ENCODE measurements around the gene HPX. TPM values are rescaled to one million over a fixed set of nuclear protein-coding genes. Genes with fewer than 3 reads are reported as not detected.

Gene HPX
- total and polyA plus RNA-seq, 3 donors from 2014 or later: 2.7 to 4.2 (median 3.1) TPM

DNA sequence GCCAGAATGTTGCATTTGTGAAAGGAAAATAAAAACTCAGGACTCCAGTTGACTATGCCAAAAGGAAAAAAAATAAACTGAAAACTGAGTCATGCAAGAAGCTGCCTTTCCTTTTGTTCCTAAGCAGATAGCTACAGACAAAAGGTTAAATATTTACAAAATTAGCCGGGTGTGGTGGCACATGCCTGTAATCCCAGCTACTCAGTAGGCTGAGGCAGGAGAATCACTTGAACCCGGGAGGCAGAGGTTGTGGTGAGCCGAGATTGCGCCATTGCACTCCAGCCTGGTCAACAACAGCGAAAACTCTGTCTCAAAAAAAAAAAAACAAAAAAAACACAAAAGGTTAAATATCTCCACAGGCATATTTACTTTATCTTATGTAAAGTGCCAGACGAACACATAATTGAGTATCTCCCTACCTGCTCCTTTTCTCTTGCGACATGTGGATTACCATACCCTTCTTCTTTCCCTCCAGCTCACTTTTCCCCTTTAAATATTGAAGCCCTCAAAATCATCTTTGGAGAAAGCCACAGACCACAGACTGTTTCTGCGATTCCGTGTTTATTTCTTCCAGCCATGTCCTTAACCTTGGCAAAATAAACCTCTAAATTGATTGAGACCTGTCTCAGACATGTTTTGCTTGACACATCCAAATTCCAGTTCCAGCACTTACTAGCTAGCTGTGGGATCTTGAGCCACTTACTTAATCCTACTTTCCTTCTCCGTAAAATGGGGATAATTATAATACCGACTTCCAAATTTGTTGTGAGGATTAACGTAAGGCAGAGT is 52.8 kb downstream of the HPX start:
- no peak overlapping the region for H3K4me3 ChIP-seq
- H3K27me3 ChIP-seq: no peaks in the 10 kb centered on the region
- TF ChIP-seq POLR2A (IDR thresholded peaks at IDR 0.05): no peak
- TF ChIP-seq, protein P1, sequence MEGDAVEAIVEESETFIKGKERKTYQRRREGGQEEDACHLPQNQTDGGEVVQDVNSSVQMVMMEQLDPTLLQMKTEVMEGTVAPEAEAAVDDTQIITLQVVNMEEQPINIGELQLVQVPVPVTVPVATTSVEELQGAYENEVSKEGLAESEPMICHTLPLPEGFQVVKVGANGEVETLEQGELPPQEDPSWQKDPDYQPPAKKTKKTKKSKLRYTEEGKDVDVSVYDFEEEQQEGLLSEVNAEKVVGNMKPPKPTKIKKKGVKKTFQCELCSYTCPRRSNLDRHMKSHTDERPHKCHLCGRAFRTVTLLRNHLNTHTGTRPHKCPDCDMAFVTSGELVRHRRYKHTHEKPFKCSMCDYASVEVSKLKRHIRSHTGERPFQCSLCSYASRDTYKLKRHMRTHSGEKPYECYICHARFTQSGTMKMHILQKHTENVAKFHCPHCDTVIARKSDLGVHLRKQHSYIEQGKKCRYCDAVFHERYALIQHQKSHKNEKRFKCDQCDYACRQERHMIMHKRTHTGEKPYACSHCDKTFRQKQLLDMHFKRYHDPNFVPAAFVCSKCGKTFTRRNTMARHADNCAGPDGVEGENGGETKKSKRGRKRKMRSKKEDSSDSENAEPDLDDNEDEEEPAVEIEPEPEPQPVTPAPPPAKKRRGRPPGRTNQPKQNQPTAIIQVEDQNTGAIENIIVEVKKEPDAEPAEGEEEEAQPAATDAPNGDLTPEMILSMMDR (IDR thresholded peaks at IDR 0.05): no peak
- DNase-seq: no peak
- H3K9me3 ChIP-seq: no peaks in the 10 kb centered on the region
- H3K4me1 ChIP-seq: peaks cover 11% of the 10 kb centered on the region
- intact Hi-C loops (cut with DNase I; ENCODE audit: low total_unique reads): no loop called here
- no peaks in the 10 kb centered on the region for H3K36me3 ChIP-seq (ENCODE audit: low read depth, missing control alignments)
- H3K27ac ChIP-seq: no peak overlapping the region
- WGBS, 2 donors: 73 to 74% methylated on average over 12 of the region's 12 CpGs

DNA sequence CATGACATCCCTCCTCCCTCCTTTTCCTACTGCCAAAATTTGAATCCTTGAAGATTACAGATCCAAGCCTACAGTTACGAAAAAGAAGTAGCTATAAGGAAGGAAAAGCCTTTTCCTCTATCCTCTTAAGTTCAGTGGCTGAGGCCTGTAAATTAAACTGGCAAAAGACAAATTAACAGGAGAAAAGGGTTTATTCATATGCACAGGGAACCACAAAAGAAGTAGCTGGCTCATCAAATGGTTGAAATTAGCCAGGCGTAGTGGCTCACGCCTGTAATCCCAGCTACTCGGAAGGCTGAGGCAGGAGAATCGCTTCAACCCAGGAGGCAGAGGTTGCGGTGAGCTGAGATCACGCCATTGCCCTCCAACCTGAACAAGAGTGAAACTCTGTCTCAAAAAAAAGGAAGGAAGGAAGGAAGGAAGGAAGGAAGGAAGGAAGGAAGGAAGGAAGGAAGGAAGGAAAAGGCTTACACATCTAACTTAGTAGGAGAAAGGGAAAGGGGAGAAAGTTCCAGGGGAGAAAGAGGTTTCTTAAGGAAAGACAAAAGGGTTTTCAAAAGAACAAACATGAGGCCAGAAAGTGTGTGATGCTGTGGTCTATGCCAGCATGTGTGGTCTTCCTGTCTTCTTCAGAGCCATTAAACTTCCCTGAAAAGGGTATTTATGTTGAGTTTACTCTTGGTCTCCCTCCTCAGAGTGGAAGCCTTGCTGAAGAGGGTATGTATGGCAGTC is 55.6 kb downstream of the HPX start:
- 89 to 92% methylated on average over 7 of the region's 7 CpGs for WGBS, 2 donors
- Histone ChIP-seq H3K4me1 (peaks cover 7% of the 10 kb centered on the region), H3K27me3 (no peaks in the 10 kb centered on the region), H3K36me3 (ENCODE audit: low read depth, missing control alignments) (no peaks in the 10 kb centered on the region), H3K9me3 (no peaks in the 10 kb centered on the region), H3K27ac (no peak overlapping the region), H3K4me3 (no peak overlapping the region)
- TF ChIP-seq POLR2A (IDR thresholded peaks at IDR 0.05): no peak
- TF ChIP-seq, protein P1 (IDR thresholded peaks at IDR 0.05): no peak
- DNase-seq: no peak
- intact Hi-C loops (cut with DNase I; ENCODE audit: low total_unique reads): no loop called here

Other genes starting within 250 kb of the HPX start
- not detected for gene OR52W1, start 241.8 kb downstream of the HPX start, total RNA-seq
- gene OR52W1, start 241.8 kb downstream of the HPX start, polyA plus RNA-seq (ENCODE audit: insufficient read depth, low read depth, low replicate concordance): not detected
- gene C11orf42, start 235.4 kb downstream of the HPX start, total RNA-seq: 10 to 100 TPM; 10.1 to 38.5 TPM
- gene C11orf42, start 235.4 kb downstream of the HPX start, polyA plus RNA-seq (ENCODE audit: insufficient read depth, low read depth, low replicate concordance): 28.9 TPM
- gene FHIP1B, start 206.4 kb downstream of the HPX start, total RNA-seq: 100 to 1,000 TPM; 134 to 156 TPM
- 98.3 TPM for gene FHIP1B, start 206.4 kb downstream of the HPX start, polyA plus RNA-seq (ENCODE audit: insufficient read depth, low read depth, low replicate concordance)
- gene CNGA4, start 201.9 kb downstream of the HPX start, total RNA-seq: 1 to 10 TPM; 7.9 to 9.1 TPM
- 14.4 TPM for gene CNGA4, start 201.9 kb downstream of the HPX start, polyA plus RNA-seq (ENCODE audit: insufficient read depth, low read depth, low replicate concordance)
- under 1 TPM; 0.37 to 0.63 TPM for gene CCKBR, start 181.1 kb downstream of the HPX start, total RNA-seq
- gene CCKBR, start 181.1 kb downstream of the HPX start, polyA plus RNA-seq (ENCODE audit: insufficient read depth, low read depth, low replicate concordance): 0.47 TPM
- gene CAVIN3, start 120.5 kb downstream of the HPX start, total RNA-seq: 100 to 1,000 TPM; 103 to 177 TPM
- 237 TPM for gene CAVIN3, start 120.5 kb downstream of the HPX start, polyA plus RNA-seq (ENCODE audit: insufficient read depth, low read depth, low replicate concordance)
- 10 to 100 TPM; 30.4 to 41.2 TPM for gene SMPD1, start 50.5 kb downstream of the HPX start, total RNA-seq
- 27.4 TPM for gene SMPD1, start 50.5 kb downstream of the HPX start, polyA plus RNA-seq (ENCODE audit: insufficient read depth, low read depth, low replicate concordance)
- 10 to 100 TPM; 42.6 to 57.3 TPM for gene APBB1, start 21.9 kb downstream of the HPX start, total RNA-seq
- gene APBB1, start 21.9 kb downstream of the HPX start, polyA plus RNA-seq (ENCODE audit: insufficient read depth, low read depth, low replicate concordance): 43.7 TPM
- 10 to 100 TPM; 29.4 TPM for gene TRIM3, start 33.0 kb upstream of the HPX start, total RNA-seq
- gene TRIM3, start 33.0 kb upstream of the HPX start, polyA plus RNA-seq (ENCODE audit: insufficient read depth, low read depth, low replicate concordance): 15.0 TPM
- 10 to 100 TPM; 70.2 to 80.1 TPM for gene ARFIP2, start 40.3 kb upstream of the HPX start, total RNA-seq
- gene ARFIP2, start 40.3 kb upstream of the HPX start, polyA plus RNA-seq (ENCODE audit: insufficient read depth, low read depth, low replicate concordance): 56.1 TPM
- 10 to 100 TPM; 49.1 to 55.1 TPM for gene TIMM10B, start 40.5 kb upstream of the HPX start, total RNA-seq
- 37.0 TPM for gene TIMM10B, start 40.5 kb upstream of the HPX start, polyA plus RNA-seq (ENCODE audit: insufficient read depth, low read depth, low replicate concordance)
- gene DNHD1, start 56.3 kb upstream of the HPX start, total RNA-seq: 100 to 1,000 TPM in 1 of 2 donors, 10 to 100 TPM in 1; 66.3 to 103 TPM
- 83.2 TPM for gene DNHD1, start 56.3 kb upstream of the HPX start, polyA plus RNA-seq (ENCODE audit: insufficient read depth, low read depth, low replicate concordance)
- 10 to 100 TPM; 17.5 to 18.5 TPM for gene RRP8, start 162.6 kb upstream of the HPX start, total RNA-seq
- 29.6 TPM for gene RRP8, start 162.6 kb upstream of the HPX start, polyA plus RNA-seq (ENCODE audit: insufficient read depth, low read depth, low replicate concordance)
- gene ILK, start 162.8 kb upstream of the HPX start, total RNA-seq: 100 to 1,000 TPM in 1 of 2 donors, 10 to 100 TPM in 1; 79.1 to 109 TPM
- 122 TPM for gene ILK, start 162.8 kb upstream of the HPX start, polyA plus RNA-seq (ENCODE audit: insufficient read depth, low read depth, low replicate concordance)
- 100 to 1,000 TPM; 123 to 210 TPM for gene TAF10, start 171.2 kb upstream of the HPX start, total RNA-seq
- gene TAF10, start 171.2 kb upstream of the HPX start, polyA plus RNA-seq (ENCODE audit: insufficient read depth, low read depth, low replicate concordance): 389 TPM
- gene TPP1, start 178.4 kb upstream of the HPX start, total RNA-seq: 100 to 1,000 TPM; 134 to 151 TPM
- gene TPP1, start 178.4 kb upstream of the HPX start, polyA plus RNA-seq (ENCODE audit: insufficient read depth, low read depth, low replicate concordance): 60.9 TPM
- 1 to 10 TPM; 7.1 to 8.8 TPM for gene DCHS1, start 214.8 kb upstream of the HPX start, total RNA-seq
- gene DCHS1, start 214.8 kb upstream of the HPX start, polyA plus RNA-seq (ENCODE audit: insufficient read depth, low read depth, low replicate concordance): 14.2 TPM
- gene MRPL17, start 242.4 kb upstream of the HPX start, total RNA-seq: 10 to 100 TPM; 21.0 to 22.7 TPM
- 49.5 TPM for gene MRPL17, start 242.4 kb upstream of the HPX start, polyA plus RNA-seq (ENCODE audit: insufficient read depth, low read depth, low replicate concordance)

Data from testis (tissue), 3 donors.